ENCODE data around the gene PCDHGB3.
"Not testable (repeated sequence)": the region's sequence is repeated elsewhere in the genome, so short reads cannot be mapped to it uniquely, and the experiment has no call there.

The PCDHGB3 gene

DNA sequence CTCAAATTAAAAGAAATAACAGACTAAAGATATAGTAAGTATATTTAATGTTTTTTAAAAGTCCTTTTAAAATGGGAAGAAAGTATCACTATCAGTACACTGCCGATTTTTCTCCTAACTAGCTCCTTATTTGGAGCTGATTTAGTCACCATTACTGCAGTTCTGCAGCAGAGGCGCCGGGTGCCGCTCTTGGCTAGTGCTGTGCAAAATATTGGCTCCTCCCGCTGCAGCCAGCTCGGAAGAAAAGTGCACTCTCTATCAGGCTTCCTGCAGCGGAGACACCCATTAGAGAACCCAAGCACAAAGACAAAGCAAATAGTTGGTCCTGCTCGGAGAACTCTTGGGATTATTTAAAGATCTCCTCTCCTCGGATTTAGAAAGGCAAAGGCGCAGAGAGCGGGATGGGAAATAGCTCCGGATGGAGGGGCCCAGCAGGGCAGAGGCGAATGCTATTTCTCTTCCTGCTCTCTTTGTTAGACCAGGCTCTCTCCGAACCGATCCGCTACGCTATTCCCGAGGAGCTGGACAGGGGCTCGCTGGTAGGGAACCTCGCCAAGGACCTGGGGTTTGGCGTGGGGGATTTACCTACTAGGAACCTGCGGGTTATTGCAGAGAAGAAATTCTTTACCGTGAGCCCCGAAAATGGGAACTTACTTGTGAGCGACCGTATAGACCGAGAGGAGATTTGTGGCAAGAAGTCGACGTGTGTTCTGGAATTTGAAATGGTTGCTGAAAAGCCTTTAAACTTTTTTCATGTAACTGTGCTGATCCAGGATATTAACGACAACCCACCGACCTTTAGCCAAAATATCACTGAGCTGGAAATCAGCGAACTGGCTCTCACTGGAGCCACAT lies at the start of gene PCDHGB3:
TSS of gene PCDHGB3 (plus strand) at position 249 of the 855 bp plus-strand sequence. CDS start at position 402, 153 bp downstream.
- no peak for DNase-seq (ENCODE audit: low read depth, low spot score)

DNA sequence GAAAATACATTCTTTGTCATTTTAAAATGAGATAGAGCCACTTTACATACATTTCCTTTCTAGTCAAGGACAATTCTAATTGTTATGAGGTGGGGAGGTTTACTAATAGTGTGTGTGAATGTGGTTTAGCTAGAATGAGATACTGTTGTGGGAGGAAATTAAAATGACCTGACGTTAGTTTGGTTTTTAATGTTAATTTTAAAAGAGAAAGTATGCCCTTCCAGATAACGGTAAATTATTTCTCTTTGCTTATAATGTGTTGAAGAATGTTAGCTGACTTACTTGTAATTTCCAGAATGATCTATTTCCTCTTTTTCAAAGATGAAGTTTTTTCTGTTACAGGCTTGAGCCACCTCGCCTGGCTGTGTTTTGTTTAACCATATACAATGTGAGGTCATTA lies 47.8 kb upstream of the PCDHGB3 start:
- DNase-seq (ENCODE audit: low read depth, low spot score), result no peak

DNA sequence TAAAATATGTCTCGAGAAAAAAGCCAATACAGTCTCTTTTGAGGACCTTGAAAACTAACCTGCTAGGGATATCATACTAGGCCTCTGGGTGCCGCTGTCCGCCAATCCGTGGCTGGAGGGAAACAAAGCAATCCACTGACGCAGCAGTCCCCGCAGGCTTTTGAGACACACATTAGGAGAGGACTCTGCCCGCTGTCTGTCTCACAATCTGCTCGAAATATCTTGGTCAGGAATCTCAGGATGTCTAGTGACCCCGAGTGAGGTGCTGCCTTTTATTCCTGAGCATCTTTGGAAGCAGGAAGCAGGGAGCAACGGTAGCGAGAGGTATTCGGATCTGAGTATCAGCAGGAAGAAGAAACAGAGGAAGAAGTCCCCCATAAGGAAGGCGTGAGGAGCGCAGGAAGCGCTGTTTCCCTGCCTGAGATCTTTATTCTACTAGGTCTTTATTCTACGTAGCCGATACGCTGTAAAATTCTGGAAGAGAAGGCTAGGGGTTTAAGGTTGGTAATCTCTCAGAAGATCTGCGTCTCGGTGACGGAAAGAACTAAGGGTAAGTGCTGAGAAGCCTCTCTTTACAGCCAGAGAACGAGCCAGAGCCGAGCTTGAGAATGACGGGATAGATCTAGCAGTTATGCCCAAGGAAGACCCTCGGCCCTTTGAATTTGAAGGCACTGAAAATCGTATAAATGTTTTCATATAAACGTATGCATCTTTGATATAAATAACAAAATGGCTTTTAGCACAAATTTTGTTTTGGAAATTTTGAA lies 43.8 kb upstream of the PCDHGB3 start:
- DNase-seq (ENCODE audit: low read depth, low spot score), result peak; percentile 78

GRCh38 chr5:141328231-141328630 lies 41.8 kb upstream of the PCDHGB3 start:
- no peak for DNase-seq (ENCODE audit: low read depth, low spot score)

DNA sequence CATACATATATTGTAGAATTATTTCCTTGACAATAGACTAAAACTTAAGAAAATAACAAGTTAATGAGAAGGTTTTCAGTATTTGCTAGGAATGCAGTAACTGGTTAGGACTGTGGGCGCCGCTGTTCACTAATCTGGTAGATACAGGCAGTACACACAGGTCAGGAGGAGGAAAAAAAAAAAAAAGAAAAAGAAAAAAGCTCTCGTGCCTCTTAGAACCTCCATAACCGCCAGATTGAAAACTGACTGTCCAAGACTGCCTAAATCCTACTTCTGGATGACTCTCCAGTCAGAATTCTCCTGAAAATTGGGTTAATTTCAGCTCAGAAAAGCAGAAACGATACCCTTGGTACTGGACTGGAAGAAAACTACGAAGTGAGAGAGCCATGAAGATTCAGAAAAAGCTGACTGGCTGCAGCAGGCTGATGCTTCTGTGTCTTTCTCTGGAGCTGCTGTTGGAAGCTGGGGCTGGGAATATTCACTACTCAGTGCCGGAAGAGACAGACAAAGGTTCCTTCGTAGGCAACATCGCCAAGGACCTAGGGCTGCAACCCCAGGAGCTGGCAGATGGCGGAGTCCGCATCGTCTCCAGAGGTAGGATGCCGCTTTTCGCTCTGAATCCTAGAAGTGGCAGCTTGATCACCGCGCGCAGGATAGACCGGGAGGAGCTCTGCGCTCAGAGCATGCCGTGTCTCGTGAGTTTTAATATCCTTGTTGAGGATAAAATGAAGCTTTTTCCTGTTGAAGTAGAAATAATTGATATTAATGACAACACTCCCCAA lies 39.6 kb upstream of the PCDHGB3 start, which contains the start of gene PCDHGA1:
TSS of gene PCDHGA1 (plus strand) at position 216 of the 782 bp plus-strand sequence.
- no peak for DNase-seq (ENCODE audit: low read depth, low spot score)

- DNase-seq (ENCODE audit: low read depth, low spot score), result not testable (repeated sequence)
These were observed 37.5 kb upstream of the PCDHGB3 start for GRCh38 chr5:141332571-141332970.

DNA sequence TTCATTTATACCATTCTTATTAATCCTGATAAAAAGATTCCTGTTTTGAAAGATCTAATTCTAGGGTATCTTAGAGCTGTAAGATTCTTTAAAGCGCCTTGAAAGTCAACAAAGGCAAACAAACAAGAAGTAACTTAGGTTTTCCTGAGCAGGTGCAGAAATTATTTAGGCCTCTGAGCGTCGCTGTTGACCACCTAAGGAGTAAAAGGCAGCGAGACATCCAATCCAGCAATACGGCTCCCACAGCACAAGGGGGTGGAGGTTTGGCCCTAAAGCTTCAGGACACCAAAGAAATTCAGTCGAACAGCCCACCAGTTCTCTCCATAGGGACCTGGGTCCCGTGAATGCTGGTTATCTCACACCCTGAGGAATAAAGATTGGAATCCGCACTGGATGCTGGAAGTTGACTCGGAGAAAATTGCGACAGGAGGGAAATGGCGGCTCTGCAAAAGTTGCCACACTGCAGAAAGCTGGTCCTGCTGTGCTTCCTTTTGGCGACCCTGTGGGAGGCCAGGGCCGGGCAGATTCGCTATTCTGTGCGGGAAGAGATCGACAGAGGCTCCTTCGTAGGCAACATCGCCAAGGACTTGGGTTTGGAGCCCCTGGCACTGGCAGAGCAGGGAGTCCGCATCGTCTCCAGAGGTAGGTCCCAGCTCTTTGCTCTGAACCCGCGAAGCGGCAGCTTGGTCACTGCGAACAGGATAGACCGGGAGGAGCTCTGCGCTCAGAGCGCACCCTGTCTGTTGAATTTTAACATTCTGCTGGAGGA lies 31.3 kb upstream of the PCDHGB3 start, which contains the start of gene PCDHGA2:
TSS of gene PCDHGA2 (plus strand) at position 223 of the 769 bp plus-strand sequence.
- peak; percentile 59 for DNase-seq (ENCODE audit: low read depth, low spot score)

DNA sequence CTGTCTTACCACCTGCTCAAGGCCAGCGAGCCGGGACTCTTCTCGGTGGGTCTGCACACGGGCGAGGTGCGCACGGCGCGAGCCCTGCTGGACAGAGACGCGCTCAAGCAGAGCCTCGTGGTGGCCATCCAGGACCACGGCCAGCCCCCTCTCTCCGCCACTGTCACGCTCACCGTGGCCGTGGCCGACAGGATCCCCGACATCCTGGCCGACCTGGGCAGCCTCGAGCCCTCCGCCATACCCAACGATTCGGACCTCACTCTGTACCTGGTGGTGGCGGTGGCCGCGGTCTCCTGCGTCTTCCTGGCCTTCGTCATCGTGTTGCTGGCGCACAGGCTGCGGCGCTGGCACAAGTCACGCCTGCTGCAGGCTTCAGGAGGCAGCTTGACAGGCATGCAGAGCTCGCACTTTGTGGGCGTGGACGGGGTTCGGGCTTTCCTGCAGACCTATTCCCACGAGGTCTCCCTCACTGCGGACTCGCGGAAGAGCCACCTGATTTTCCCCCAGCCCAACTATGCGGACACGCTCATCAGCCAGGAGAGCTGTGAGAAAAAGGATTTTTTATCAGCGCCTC lies 29.2 kb upstream of the PCDHGB3 start:
- DNase-seq (ENCODE audit: low read depth, low spot score), result not testable (repeated sequence)

- no peak for DNase-seq (ENCODE audit: low read depth, low spot score)
These were observed 27.3 kb upstream of the PCDHGB3 start for GRCh38 chr5:141342773-141343172.

GRCh38 chr5:141343242-141343952 lies 26.6 kb upstream of the PCDHGB3 start, which contains the start of gene PCDHGA3:
Gene PCDHGA3 (plus strand): TSS chr5:141343829. CDS start chr5:141344034, 205 bp downstream.
- peak; percentile 70 for DNase-seq (ENCODE audit: low read depth, low spot score)

- peak; percentile 69 for DNase-seq (ENCODE audit: low read depth, low spot score)
These were observed 26.0 kb upstream of the PCDHGB3 start for GRCh38 chr5:141343953-141344463.

DNA sequence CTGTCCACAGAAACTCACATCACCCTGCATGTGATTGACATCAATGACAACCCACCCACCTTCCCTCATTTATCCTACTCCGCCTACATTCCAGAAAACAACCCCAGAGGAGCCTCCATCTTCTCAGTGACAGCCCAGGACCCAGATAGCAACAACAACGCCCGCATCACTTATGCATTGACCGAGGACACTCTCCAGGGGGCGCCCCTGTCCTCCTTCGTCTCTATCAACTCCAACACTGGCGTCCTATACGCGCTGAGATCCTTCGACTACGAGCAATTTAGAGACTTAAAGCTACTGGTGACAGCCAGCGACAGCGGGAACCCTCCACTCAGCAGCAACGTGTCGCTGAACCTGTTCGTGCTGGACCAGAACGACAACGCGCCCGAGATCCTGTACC lies 24.7 kb upstream of the PCDHGB3 start:
- no peak for DNase-seq (ENCODE audit: low read depth, low spot score)

DNA sequence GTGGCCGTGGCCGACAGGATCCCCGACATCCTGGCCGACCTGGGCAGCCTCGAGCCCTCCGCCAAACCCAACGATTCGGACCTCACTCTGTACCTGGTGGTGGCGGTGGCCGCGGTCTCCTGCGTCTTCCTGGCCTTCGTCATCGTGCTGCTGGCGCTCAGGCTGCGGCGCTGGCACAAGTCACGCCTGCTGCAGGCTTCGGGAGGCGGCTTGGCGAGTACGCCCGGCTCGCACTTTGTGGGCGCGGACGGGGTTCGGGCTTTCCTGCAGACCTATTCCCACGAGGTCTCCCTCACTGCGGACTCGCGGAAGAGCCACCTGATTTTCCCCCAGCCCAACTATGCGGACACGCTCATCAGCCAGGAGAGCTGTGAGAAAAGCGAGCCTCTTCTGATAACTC lies 24.0 kb upstream of the PCDHGB3 start:
- DNase-seq (ENCODE audit: low read depth, low spot score), result not testable (repeated sequence)

- peak; percentile 39 for DNase-seq (ENCODE audit: low read depth, low spot score)
These were observed 20.0 kb upstream of the PCDHGB3 start, which contains the start of gene PCDHGB1 for GRCh38 chr5:141349917-141350619. Gene PCDHGB1 (plus strand): TSS chr5:141350099. CDS start chr5:141350261, 162 bp downstream.

DNA sequence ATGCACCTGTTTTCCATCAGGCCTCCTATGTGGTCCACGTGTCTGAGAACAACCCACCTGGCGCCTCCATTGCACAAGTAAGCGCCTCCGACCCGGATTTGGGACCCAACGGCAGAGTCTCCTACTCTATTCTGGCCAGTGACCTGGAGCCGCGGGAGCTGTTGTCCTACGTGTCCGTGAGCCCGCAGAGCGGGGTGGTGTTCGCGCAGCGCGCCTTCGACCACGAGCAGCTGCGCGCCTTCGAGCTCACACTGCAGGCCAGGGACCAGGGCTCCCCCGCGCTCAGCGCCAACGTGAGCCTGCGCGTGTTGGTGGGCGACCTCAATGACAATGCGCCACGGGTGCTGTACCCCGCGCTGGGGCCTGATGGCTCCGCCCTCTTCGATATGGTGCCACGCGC lies 18.5 kb upstream of the PCDHGB3 start:
- no peak for DNase-seq (ENCODE audit: low read depth, low spot score)

DNA sequence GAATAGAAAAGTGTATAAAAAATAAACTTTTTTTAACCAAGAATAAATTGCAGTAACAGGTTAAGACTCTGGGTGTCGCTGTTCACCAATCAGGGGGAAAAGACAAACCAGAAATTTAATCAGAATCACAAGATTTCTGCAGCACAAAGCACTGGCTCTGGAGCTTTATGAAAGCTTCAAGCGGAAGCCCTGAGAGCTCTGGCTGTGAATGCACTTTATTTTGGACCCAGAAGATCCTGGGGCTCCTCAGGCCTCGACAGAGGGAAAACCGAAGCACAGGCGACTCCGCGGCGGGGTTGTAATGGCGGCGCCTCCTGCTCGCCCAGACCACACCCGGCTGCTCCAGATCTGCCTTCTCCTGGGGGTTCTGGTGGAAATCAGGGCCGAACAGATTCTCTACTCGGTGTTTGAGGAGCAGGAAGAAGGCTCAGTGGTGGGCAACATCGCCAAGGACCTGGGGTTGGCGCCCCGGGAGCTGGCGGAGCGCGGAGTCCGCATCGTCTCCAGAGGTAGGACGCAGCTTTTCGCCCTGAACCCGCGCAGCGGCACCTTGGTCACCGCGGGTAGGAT lies 15.1 kb upstream of the PCDHGB3 start, which contains the start of gene PCDHGA4:
TSS of gene PCDHGA4 (plus strand) at position 122 of the 570 bp plus-strand sequence. CDS start at position 209, 87 bp downstream.
- no peak for DNase-seq (ENCODE audit: low read depth, low spot score)

- DNase-seq (ENCODE audit: low read depth, low spot score), result no peak
These were observed 14.4 kb upstream of the PCDHGB3 start for GRCh38 chr5:141355641-141356040.

DNA sequence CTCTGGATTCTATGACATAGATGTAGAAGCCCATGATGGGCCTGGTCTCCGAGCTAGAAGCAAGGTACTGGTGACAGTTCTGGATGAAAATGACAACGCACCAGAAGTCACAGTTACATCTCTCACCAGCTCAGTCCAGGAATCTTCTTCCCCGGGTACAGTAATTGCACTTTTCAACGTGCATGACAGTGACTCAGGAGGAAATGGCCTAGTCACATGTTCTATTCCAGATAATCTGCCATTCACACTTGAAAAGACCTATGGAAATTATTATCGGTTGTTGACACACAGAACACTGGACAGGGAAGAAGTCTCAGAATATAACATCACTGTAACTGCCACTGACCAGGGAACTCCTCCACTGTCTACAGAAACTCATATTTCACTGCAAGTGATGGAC lies 13.9 kb upstream of the PCDHGB3 start:
- no peak for DNase-seq (ENCODE audit: low read depth, low spot score)
